OCI-LY7 (cell line): ENCODE results near the gene ZC3H12A. TPM values are rescaled to one million over a fixed set of nuclear protein-coding genes. Genes with fewer than 3 reads are reported as not detected.

Experiments used
- BruUV-seq: library from RNA; stranded (reverse); fragments of 400-500 nt; replicated peaks from 2 replicates; lab custom pipeline; 2021; lab: Mats Ljungman, UMichigan
- CTCF ChIA-PET: fragments of 300-600 bp; sonication (Branson Sonifier 250); formaldehyde crosslinking; loops from one replicate; lab custom pipeline; 2022; ENCODE audit warnings: antibody characterized with exemption; ENCODE audit not compliant: unreplicated experiment; lab: Charles Lee
- POLR2A ChIA-PET: fragments of 300-600 bp; sonication (Branson Sonifier 250); formaldehyde crosslinking; loops from one replicate; lab custom pipeline; 2022; ENCODE audit warnings: antibody characterized with exemption; lab: Charles Lee
- DNase-seq: peaks from one replicate; pipeline ENCODE4 v3.0.0-alpha.2; 2015; ENCODE audit warnings: low spot score
- H2AFZ ChIP-seq: fragments of 200-600 bp; sonication (generic), shearing (Covaris generic); 2 replicates; pipeline ENCODE4 v1.6.1; 2014; ENCODE audit warnings: mild to moderate bottlenecking, antibody characterized with exemption, low read length, moderate library complexity
- H3K27ac ChIP-seq: fragments of 200-600 bp; sonication (generic); 2 replicates; pipeline ENCODE4 v1.5.1; 2014; ENCODE audit warnings: mixed run types, low read depth, mild to moderate bottlenecking, moderate library complexity, low read length, inconsistent platforms; ENCODE audit not compliant: poor library complexity, severe bottlenecking
- H3K36me3 ChIP-seq: fragments of 200-600 bp; sonication (generic); 2 replicates; pipeline ENCODE4 v1.6.1; 2014; ENCODE audit warnings: mild to moderate bottlenecking, antibody characterized with exemption, low read length, moderate library complexity, mixed read lengths; ENCODE audit not compliant: insufficient read depth
- H3K4me1 ChIP-seq: fragments of 200-600 bp; sonication (generic); 2 replicates; pipeline ENCODE4 v1.5.1; 2014; ENCODE audit warnings: mild to moderate bottlenecking, low read length; ENCODE audit not compliant: insufficient read depth, poor library complexity, severe bottlenecking
- H3K4me2 ChIP-seq: fragments of 200-600 bp; sonication (generic); 2 replicates; pipeline ENCODE4 v1.6.1; 2014; ENCODE audit warnings: mild to moderate bottlenecking, low read length
- H3K4me3 ChIP-seq: fragments of 200-600 bp; sonication (generic); 2 replicates; pipeline ENCODE4 v1.5.1; 2014; ENCODE audit warnings: mild to moderate bottlenecking, low read depth, low read length; ENCODE audit not compliant: poor library complexity, severe bottlenecking
- H3K79me2 ChIP-seq: fragments of 200-600 bp; sonication (generic); 2 replicates; pipeline ENCODE4 v1.6.1; 2016; ENCODE audit warnings: low read depth, mild to moderate bottlenecking, low read length, moderate library complexity, mixed read lengths; ENCODE audit not compliant: insufficient read depth
- H3K9me2 ChIP-seq: fragments of 200-600 bp; sonication (generic); 2 replicates; pipeline ENCODE4 v1.6.1; 2016; ENCODE audit warnings: mild to moderate bottlenecking, low read length, mixed read lengths; ENCODE audit not compliant: insufficient read depth
- H3K9me3 ChIP-seq: fragments of 200-600 bp; sonication (generic); 2 replicates; pipeline ENCODE4 v1.6.1; 2014; ENCODE audit warnings: mild to moderate bottlenecking, mixed run types, low read length, mixed read lengths
- H4K20me1 ChIP-seq: fragments of 200-600 bp; sonication (generic); 2 replicates; pipeline ENCODE4 v1.6.1; 2014; ENCODE audit warnings: mild to moderate bottlenecking, antibody characterized with exemption, low read length, moderate library complexity, mixed read lengths; ENCODE audit not compliant: insufficient read depth
- CTCF ChIP-seq: fragments of 200-600 bp; sonication (generic); conservative IDR thresholded peaks from 2 replicates; pipeline ENCODE4 v1.5.1; 2014; ENCODE audit warnings: mild to moderate bottlenecking, antibody characterized with exemption, low read length, moderate library complexity, mixed read lengths
- EZH2phosphoT487 ChIP-seq: fragments of 200-600 bp; sonication (generic); IDR thresholded peaks from 2 replicates; pipeline ENCODE4 v1.6.1; 2018; ENCODE audit warnings: low read depth, borderline replicate concordance, mild to moderate bottlenecking, mixed run types, antibody characterized with exemption, low read length, moderate library complexity, mixed read lengths
- intact Hi-C: fragments of 100-400 bp; cut with micrococcal nuclease; formaldehyde crosslinking; loops from one replicate; pipeline ENCODE4 v1.10.0; 2022; ENCODE audit not compliant: unreplicated experiment
- total RNA-seq, 2 experiments: library from RNA; depleted of rRNA in 1 of 2; stranded (reverse); fragments of >200 nt in 1 of 2; shearing (Covaris generic) in 1 of 2; gene quantifications; 2 replicates each; pipeline ENCODE4 v1.2.3, GENCODE V29; 2014 to 2022

Gene ZC3H12A
- total RNA-seq, 2 experiments from 2014 or later, result 11.5 to 20.7 TPM

- Histone ChIP-seq H3K4me1 (peaks cover 40% of the 10 kb centered on the region), H3K4me3 (peak overlapping the region; percentile 78), H2AFZ (peak overlapping the region; percentile 91), H4K20me1 (peaks cover 9% of the 10 kb centered on the region; the same call in 1 of the 2 replicates), H3K36me3 (peaks cover 27% of the 10 kb centered on the region), H3K27ac (no peak overlapping the region), H3K79me2 (peaks cover 40% of the 10 kb centered on the region), H3K9me2 (no peaks in the 10 kb centered on the region), H3K9me3 (no peaks in the 10 kb centered on the region), H3K4me2 (peak overlapping the region; percentile 97)
- POLR2A ChIA-PET, result interaction anchor here (0.6 to 1.8 kb wide), 8 partner anchors 8 to 232 kb away, joined by 3 to 4 read pairs (median 4); no protein-coding TSS in a partner anchor
- BruUV-seq, result no TSS peak
- TF ChIP-seq CTCF (peak; percentile 62), EZH2phosphoT487 (no peak)
- CTCF ChIA-PET, result interaction anchor here (0.5 to 0.7 kb wide), 2 partner anchors 15 to 563 kb away, joined by 3 to 5 read pairs; no protein-coding TSS in a partner anchor
- DNase-seq, result peak; percentile 47
- intact Hi-C loops, result loop anchor here (1.0 to 2.0 kb wide), 2 partner anchors 41 to 184 kb away; partner anchors contain the start of gene MEAF6
Measured at GRCh38 chr1:37473431-37474045, 842 bp upstream of the ZC3H12A start.

- H3K79me2 ChIP-seq, result peaks cover 53% of the 10 kb centered on the region
- POLR2A ChIA-PET, result interaction anchor here (0.7 to 1.8 kb wide), 4 partner anchors 10 to 121 kb away, joined by 3 to 4 read pairs (median 4); no protein-coding TSS in a partner anchor
- CTCF ChIA-PET, result interaction anchor here (0.6 to 1.7 kb wide), 2 partner anchors 12 to 19 kb away, joined by 3 to 7 read pairs; no protein-coding TSS in a partner anchor
- peaks cover 53% of the 10 kb centered on the region for H3K4me1 ChIP-seq
- peaks cover 9% of the 10 kb centered on the region; the same call in 1 of the 2 replicates for H4K20me1 ChIP-seq
- peak overlapping the region; percentile 78 for H3K27ac ChIP-seq
- no peak for TF ChIP-seq EZH2phosphoT487
- no peak for TF ChIP-seq CTCF
- DNase-seq, result peak; percentile 30
- H2AFZ ChIP-seq, result no peak overlapping the region; the same call in 1 of the 2 replicates
- peak overlapping the region; percentile 97 for H3K4me2 ChIP-seq
- peaks cover 39% of the 10 kb centered on the region for H3K36me3 ChIP-seq
- H3K4me3 ChIP-seq, result peak overlapping the region; percentile 78
- H3K9me2 ChIP-seq, result no peaks in the 10 kb centered on the region
- H3K9me3 ChIP-seq, result no peaks in the 10 kb centered on the region
- BruUV-seq, result no TSS peak
- intact Hi-C loops, result loop anchor here (1.0 to 2.0 kb wide), 2 partner anchors 40 to 186 kb away; partner anchors contain the start of gene MEAF6
Measured at GRCh38 chr1:37474697-37475379, 458 bp downstream of the ZC3H12A start.
